GM19035 (cell line): ENCODE results near the gene WNT2B.

Experiments used
- ATAC-seq: cut with Tn5 transposase; IDR thresholded peaks from one replicate; pipeline ENCODE4 v1.9.1; 2021; ENCODE audit not compliant: unreplicated experiment

Gene WNT2B

DNA sequence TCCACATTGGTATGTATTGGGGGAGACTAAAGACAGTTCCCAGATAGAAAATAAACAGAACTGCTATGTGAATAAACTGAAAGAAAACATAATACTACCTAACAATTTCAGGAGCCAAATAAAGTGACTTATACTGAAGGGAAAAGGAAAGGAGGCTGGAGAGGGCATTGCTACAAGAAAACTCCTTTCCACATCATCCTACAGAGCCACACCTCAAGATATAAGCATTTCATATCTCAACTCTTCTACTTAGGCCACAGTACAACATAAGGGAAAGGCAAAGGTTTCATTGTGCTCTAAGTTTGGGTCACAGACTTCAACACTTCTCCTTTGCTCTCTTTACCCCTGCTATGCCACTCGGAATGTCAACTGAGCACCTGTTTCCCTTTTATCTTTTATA is 55.3 kb downstream of the WNT2B start:
- no peak for ATAC-seq

DNA sequence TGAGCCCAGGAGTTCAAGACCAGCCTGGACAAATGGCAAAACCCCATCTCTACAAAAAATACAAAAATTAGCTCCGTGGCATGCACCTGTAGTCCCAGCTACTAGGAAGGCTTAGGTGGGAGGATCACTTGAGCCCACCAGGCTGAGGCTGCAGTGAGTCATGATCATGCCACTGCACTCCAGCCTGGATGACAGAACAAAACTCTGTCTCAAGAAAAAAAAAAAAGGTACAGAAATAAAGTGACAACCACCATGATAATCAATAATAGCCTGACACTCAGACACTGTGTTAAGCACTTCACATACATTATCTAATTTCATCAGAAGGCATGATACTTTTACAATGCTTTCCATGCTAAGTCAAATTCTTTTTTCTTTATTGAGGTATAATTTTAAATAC is 57.0 kb downstream of the WNT2B start:
- ATAC-seq = no peak

DNA sequence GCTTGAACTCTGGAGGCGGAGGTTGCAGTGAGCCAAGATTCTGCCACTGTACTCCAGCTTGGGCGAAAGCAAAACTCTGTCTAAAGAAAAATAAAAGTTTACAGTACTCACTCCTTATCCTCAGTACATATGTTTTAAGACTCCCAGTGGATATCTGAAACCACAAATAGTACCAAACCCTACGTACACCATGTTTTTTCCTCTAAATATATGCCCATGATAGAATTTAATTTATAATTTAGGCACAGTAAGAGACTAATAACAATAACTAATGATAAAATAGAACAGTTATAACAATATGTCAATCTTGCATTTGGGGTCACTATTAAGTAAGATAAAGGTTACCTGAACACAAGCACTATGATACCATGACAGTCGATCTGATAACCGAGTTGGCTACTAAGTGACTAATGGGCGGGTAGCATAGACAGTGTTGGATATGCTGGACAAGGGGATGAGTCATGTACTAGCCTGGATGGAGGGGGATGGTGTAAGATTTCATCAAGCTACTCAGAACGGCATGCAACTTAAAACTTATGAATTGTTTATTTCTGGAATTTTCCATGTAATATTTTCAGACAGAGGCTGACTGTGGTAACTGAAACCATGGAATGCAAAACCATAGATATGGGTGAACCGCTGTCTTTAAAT is 66.5 kb downstream of the WNT2B start:
- no peak for ATAC-seq

DNA sequence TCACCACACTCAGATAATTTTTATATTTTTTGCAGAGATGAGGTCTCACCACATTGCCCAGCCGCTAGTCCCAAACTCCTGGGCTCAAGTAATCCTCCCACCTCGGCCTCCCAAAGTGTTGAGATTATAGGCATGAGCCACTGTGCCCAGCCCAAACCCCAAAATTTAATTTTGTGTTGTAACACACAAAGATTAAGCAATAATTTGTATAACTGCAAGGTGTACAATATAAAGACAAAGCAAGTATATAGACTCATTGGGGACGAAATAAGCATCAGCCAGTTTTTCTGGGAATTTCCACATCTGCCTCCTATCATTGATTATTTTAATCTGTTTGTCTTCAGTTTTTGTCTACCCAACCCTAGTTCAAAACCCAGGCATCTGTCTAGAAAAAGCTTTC is 67.5 kb downstream of the WNT2B start:
- no peak for ATAC-seq
